Mesendoderm (in vitro differentiated cells): ENCODE data around the gene TNK2.

Experiments used
- DNase-seq: peaks from one replicate; pipeline ENCODE4 v3.0.0; 2013
- H2AK5ac ChIP-seq: 2 replicates; pipeline ENCODE4 v1.6.1; 2013; ENCODE audit warnings: low read length, inconsistent platforms
- H2BK120ac ChIP-seq: 2 replicates; pipeline ENCODE4 v1.6.1; 2013; ENCODE audit warnings: low read depth, mild to moderate bottlenecking, low read length, moderate library complexity, mixed read lengths
- H2BK15ac ChIP-seq: replicated peaks from 2 replicates; pipeline ENCODE4 v1.6.1; 2013; ENCODE audit warnings: low read depth, mild to moderate bottlenecking, moderate library complexity
- H2BK5ac ChIP-seq: 2 replicates; pipeline ENCODE4 v1.6.1; 2013; ENCODE audit warnings: low read length, inconsistent platforms
- H3K18ac ChIP-seq: 2 replicates; pipeline ENCODE4 v1.6.1; 2013; ENCODE audit warnings: mild to moderate bottlenecking, low read length, mixed read lengths
- H3K23ac ChIP-seq: one replicate; pipeline ENCODE4 v1.6.1; 2013; ENCODE audit warnings: low read length
- H3K27ac ChIP-seq: 2 replicates; pipeline ENCODE4 v1.5.1; 2013; ENCODE audit warnings: low read depth, mild to moderate bottlenecking, inconsistent platforms, low read length, moderate library complexity
- H3K27me3 ChIP-seq: 2 replicates; pipeline ENCODE4 v1.6.1; 2013; ENCODE audit warnings: low read length, control low read depth, mild to moderate bottlenecking, inconsistent platforms; ENCODE audit not compliant: insufficient read depth, poor library complexity
- H3K36me3 ChIP-seq: 2 replicates; pipeline ENCODE4 v1.6.1; 2013; ENCODE audit warnings: low read length, inconsistent platforms; ENCODE audit not compliant: control insufficient read depth, insufficient read depth
- H3K4ac ChIP-seq: one replicate; pipeline ENCODE4 v1.6.1; 2013; ENCODE audit warnings: low read depth, mild to moderate bottlenecking, low read length, moderate library complexity
- H3K4me1 ChIP-seq: 2 replicates; pipeline ENCODE4 v1.6.1; 2013; ENCODE audit warnings: low read depth, low read length, inconsistent platforms; ENCODE audit not compliant: control insufficient read depth
- H3K4me2 ChIP-seq: 2 replicates; pipeline ENCODE4 v1.6.1; 2013; ENCODE audit warnings: low read length
- H3K4me3 ChIP-seq: 2 replicates; pipeline ENCODE4 v1.5.1; 2013; ENCODE audit warnings: mild to moderate bottlenecking, low read length
- H3K56ac ChIP-seq: one replicate; pipeline ENCODE4 v1.6.1; 2013; ENCODE audit warnings: low read length
- H3K79me1 ChIP-seq: 2 replicates; pipeline ENCODE4 v1.6.1; 2013; ENCODE audit warnings: low read length, inconsistent platforms
- H3K79me2 ChIP-seq: 2 replicates; pipeline ENCODE4 v1.6.1; 2013; ENCODE audit warnings: mild to moderate bottlenecking, low read length; ENCODE audit not compliant: control insufficient read depth, insufficient read depth
- H3K9ac ChIP-seq: 2 replicates; pipeline ENCODE4 v1.6.1; 2013; ENCODE audit warnings: low read length, inconsistent platforms
- H4K5ac ChIP-seq: one replicate; pipeline ENCODE4 v1.6.1; 2013; ENCODE audit warnings: low read length
- H4K8ac ChIP-seq: one replicate; pipeline ENCODE4 v1.6.1; 2013; ENCODE audit warnings: low read depth, mild to moderate bottlenecking, control low read depth, low read length, moderate library complexity
- WGBS: extraction: QIAGEN DNeasy Blood & Tissue Kit; methylation state at CpG from one replicate; pipeline ENCODE4 v1.1.7; 2013; ENCODE audit warnings: low lambda C conversion rate, missing lambda C conversion rate; ENCODE audit not compliant: insufficient coverage; ENCODE audit errors: extremely low coverage; 5-methylcytosine and 5-hydroxymethylcytosine counted together

Gene TNK2

GRCh38 chr3:195821403-195822130, 86.8 kb downstream of the TNK2 start:
- Histone ChIP-seq H3K4me2 (no peak overlapping the region), H2AK5ac (no peak overlapping the region), H3K9ac (no peak overlapping the region), H4K8ac (no peak overlapping the region), H3K4me3 (no peak overlapping the region), H3K79me1 (no peaks in the 10 kb centered on the region), H3K27me3 (no peaks in the 10 kb centered on the region), H2BK15ac (no peak overlapping the region), H3K56ac (no peak overlapping the region), H3K79me2 (no peaks in the 10 kb centered on the region), H3K27ac (no peak overlapping the region), H2BK5ac (no peak overlapping the region), H3K18ac (no peak overlapping the region), H3K4me1 (no peaks in the 10 kb centered on the region), H3K4ac (no peak overlapping the region), H3K23ac (no peak overlapping the region), H2BK120ac (no peak overlapping the region), H4K5ac (no peak overlapping the region), H3K36me3 (no peaks in the 10 kb centered on the region)
- no peak for DNase-seq
- WGBS: no CpG with 5 or more reads among the region's 21 CpGs

- H3K36me3 ChIP-seq: no peaks in the 10 kb centered on the region
- H3K79me1 ChIP-seq: no peaks in the 10 kb centered on the region
- H3K79me2 ChIP-seq: no peaks in the 10 kb centered on the region
- no peak overlapping the region for H3K27ac ChIP-seq
- no peak overlapping the region for H3K4me2 ChIP-seq
- no peak overlapping the region for H2BK5ac ChIP-seq
- H3K23ac ChIP-seq: no peak overlapping the region
- no peak overlapping the region for H4K8ac ChIP-seq
- no peak overlapping the region for H3K4me3 ChIP-seq
- DNase-seq: no peak
- H3K4me1 ChIP-seq: no peaks in the 10 kb centered on the region
- H2BK15ac ChIP-seq: no peak overlapping the region
- no peak overlapping the region for H4K5ac ChIP-seq
- no peak overlapping the region for H2BK120ac ChIP-seq
- H3K27me3 ChIP-seq: no peaks in the 10 kb centered on the region
- no CpG with 5 or more reads among the region's 5 CpGs for WGBS
- H3K4ac ChIP-seq: no peak overlapping the region
- H3K56ac ChIP-seq: no peak overlapping the region
- H3K18ac ChIP-seq: no peak overlapping the region
- no peak overlapping the region for H3K9ac ChIP-seq
- no peak overlapping the region for H2AK5ac ChIP-seq
Measured at GRCh38 chr3:195820901-195821300, 87.5 kb downstream of the TNK2 start.

- H3K56ac ChIP-seq: no peak overlapping the region
Measured at GRCh38 chr3:195820186-195820585, 88.2 kb downstream of the TNK2 start.

GRCh38 chr3:195818301-195818700, 90.0 kb downstream of the TNK2 start:
- Histone ChIP-seq H3K79me2 (no peaks in the 10 kb centered on the region), H4K5ac (no peak overlapping the region), H2BK15ac (no peak overlapping the region), H2AK5ac (no peak overlapping the region), H3K27me3 (no peaks in the 10 kb centered on the region), H3K4me1 (no peaks in the 10 kb centered on the region), H4K8ac (no peak overlapping the region), H3K36me3 (no peaks in the 10 kb centered on the region), H3K4ac (no peak overlapping the region), H3K4me2 (no peak overlapping the region), H3K27ac (no peak overlapping the region), H3K79me1 (no peaks in the 10 kb centered on the region), H3K18ac (no peak overlapping the region), H2BK5ac (no peak overlapping the region), H3K9ac (no peak overlapping the region), H3K23ac (no peak overlapping the region), H3K56ac (no peak overlapping the region), H2BK120ac (no peak overlapping the region), H3K4me3 (no peak overlapping the region)
- no CpG with 5 or more reads among the region's 21 CpGs for WGBS
- no peak for DNase-seq

More at GRCh38 chr3:195820186-195820585, 88.2 kb downstream of the TNK2 start:
- Histone ChIP-seq H3K27ac (no peak overlapping the region), H3K4me1 (no peaks in the 10 kb centered on the region), H3K79me1 (no peaks in the 10 kb centered on the region), H3K4me2 (no peak overlapping the region), H4K8ac (no peak overlapping the region), H3K27me3 (no peaks in the 10 kb centered on the region), H2BK120ac (no peak overlapping the region), H3K36me3 (no peaks in the 10 kb centered on the region), H2AK5ac (no peak overlapping the region), H3K79me2 (no peaks in the 10 kb centered on the region), H3K9ac (no peak overlapping the region), H2BK15ac (no peak overlapping the region), H4K5ac (no peak overlapping the region), H3K4me3 (no peak overlapping the region), H3K18ac (no peak overlapping the region), H3K4ac (no peak overlapping the region), H2BK5ac (no peak overlapping the region), H3K23ac (no peak overlapping the region)
- no CpG with 5 or more reads among the region's 8 CpGs for WGBS
- no peak for DNase-seq

- Histone ChIP-seq H4K5ac (no peak overlapping the region), H3K27me3 (no peaks in the 10 kb centered on the region), H2AK5ac (no peak overlapping the region), H3K4me3 (no peak overlapping the region), H3K79me2 (no peaks in the 10 kb centered on the region), H3K9ac (no peak overlapping the region), H3K36me3 (no peaks in the 10 kb centered on the region), H2BK5ac (no peak overlapping the region), H3K4ac (no peak overlapping the region), H3K18ac (no peak overlapping the region), H3K27ac (no peak overlapping the region), H3K23ac (no peak overlapping the region), H2BK120ac (no peak overlapping the region), H4K8ac (no peak overlapping the region), H3K4me2 (no peak overlapping the region), H3K56ac (no peak overlapping the region), H3K4me1 (no peaks in the 10 kb centered on the region), H3K79me1 (no peaks in the 10 kb centered on the region), H2BK15ac (no peak overlapping the region)
- DNase-seq: no peak
- WGBS: no CpG with 5 or more reads among the region's 17 CpGs
Measured at GRCh38 chr3:195817578-195818135, 90.7 kb downstream of the TNK2 start.
